ENCODE measurements around the gene CEP63.
A peak's percentile ranks its signal among the peaks of the same experiment; 100 is the strongest.

Gene CEP63

DNA sequence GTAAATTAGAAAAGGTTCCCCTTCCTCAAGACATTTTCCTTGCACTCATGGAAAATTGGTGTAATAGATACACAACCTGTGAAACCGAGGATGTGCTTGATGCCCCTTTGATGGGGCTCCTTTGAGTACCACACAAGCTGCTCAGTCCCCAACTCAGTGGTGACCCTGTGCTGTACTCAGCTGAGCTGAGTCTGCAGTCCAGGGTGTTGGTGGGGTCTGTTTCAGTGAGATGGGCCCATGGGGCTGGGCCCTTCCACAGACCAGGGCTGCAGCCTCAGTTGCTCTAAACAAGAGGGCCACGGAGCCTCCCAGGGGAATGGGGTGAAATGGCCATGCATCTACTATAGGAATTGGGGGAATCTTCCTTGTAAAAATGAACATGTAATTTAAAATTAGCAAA lies 125.7 kb downstream of the CEP63 start:
- Mint-ChIP-seq H3K4me1 (no peaks in the 10 kb centered on the region), H3K27ac (no peak overlapping the region), H3K9me3 (no peaks in the 10 kb centered on the region), H3K4me3 (no peak overlapping the region), H3K36me3 (no peaks in the 10 kb centered on the region), H3K27me3 (peaks cover 36% of the 10 kb centered on the region)
- no peak for ATAC-seq

DNA sequence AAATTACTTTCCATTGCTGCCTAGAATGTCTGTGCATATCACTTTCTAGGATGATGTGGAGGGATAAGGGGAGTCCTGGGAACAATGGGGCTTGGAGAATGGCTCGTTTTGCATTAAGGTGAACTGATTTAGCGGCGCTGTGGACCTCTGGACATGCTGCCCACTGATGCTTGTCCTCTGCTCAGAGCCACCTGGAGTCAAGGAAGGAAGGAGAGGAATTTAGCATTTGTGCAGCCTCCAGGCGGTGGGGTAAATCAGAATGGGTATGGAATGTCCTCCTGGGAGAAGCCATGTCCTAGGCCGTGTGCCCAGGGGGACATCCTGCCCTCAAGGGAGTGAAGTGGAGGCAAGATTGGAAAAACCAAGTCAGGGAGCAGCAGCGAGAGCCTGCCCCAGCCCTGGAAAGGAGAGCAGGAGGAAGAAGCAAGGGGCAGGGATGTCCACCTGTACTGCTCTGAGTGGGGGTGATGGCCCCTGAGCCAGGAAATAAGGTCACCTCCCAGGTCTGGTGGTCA lies 127.2 kb downstream of the CEP63 start:
- peaks cover 36% of the 10 kb centered on the region for H3K27me3 Mint-ChIP-seq
- H3K4me1 Mint-ChIP-seq = no peaks in the 10 kb centered on the region
- no peak overlapping the region for H3K27ac Mint-ChIP-seq
- no peak overlapping the region for H3K4me3 Mint-ChIP-seq
- H3K9me3 Mint-ChIP-seq = no peaks in the 10 kb centered on the region
- no peak for ATAC-seq
- H3K36me3 Mint-ChIP-seq = no peaks in the 10 kb centered on the region

DNA sequence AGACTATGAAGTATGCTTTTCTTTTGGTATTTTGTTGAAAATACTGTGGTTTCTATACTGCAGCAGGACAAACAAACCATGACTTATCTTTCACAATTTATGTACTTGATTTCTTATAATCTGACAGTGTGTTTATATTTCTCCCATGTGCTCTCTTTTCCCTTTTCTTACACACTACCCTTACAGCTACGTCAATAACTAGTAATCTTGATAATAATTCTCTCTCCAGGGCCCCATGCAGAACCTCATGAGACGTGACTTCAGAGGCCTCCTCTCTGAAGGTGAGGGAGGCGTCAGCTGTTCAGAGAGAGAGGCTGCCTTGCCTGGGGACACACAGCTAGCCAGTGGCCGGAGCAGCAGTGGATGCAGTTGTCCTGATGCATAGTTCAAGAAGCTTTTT lies 129.1 kb downstream of the CEP63 start:
- Mint-ChIP-seq H3K4me3 (no peak overlapping the region), H3K27ac (no peak overlapping the region), H3K27me3 (peaks cover 24% of the 10 kb centered on the region), H3K4me1 (no peaks in the 10 kb centered on the region), H3K36me3 (no peaks in the 10 kb centered on the region), H3K9me3 (no peaks in the 10 kb centered on the region)
- no peak for ATAC-seq

DNA sequence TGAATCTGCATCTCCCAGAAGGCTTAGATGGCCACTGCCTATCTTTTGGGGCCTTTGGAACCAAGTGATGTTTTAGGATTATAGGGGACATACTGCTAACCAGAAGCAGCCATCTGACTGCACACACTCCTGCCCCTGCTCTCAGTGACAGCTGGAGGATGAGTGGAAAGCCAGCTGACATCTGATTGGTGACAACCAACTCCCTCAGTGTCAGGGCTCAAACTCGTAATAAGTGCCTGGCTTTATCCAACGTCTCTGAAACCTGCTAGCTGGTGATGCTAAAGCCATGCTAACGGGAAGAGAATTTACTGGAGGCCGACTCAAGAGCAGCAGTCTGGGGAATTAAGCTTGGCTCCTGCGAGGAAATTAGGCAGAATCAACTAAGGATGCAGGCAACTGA lies 129.9 kb downstream of the CEP63 start:
- ATAC-seq = no peak
- H3K27me3 Mint-ChIP-seq = peaks cover 17% of the 10 kb centered on the region
- H3K4me1 Mint-ChIP-seq = no peaks in the 10 kb centered on the region
- H3K27ac Mint-ChIP-seq = no peak overlapping the region
- H3K4me3 Mint-ChIP-seq = no peak overlapping the region
- H3K36me3 Mint-ChIP-seq = no peaks in the 10 kb centered on the region
- no peaks in the 10 kb centered on the region for H3K9me3 Mint-ChIP-seq

DNA sequence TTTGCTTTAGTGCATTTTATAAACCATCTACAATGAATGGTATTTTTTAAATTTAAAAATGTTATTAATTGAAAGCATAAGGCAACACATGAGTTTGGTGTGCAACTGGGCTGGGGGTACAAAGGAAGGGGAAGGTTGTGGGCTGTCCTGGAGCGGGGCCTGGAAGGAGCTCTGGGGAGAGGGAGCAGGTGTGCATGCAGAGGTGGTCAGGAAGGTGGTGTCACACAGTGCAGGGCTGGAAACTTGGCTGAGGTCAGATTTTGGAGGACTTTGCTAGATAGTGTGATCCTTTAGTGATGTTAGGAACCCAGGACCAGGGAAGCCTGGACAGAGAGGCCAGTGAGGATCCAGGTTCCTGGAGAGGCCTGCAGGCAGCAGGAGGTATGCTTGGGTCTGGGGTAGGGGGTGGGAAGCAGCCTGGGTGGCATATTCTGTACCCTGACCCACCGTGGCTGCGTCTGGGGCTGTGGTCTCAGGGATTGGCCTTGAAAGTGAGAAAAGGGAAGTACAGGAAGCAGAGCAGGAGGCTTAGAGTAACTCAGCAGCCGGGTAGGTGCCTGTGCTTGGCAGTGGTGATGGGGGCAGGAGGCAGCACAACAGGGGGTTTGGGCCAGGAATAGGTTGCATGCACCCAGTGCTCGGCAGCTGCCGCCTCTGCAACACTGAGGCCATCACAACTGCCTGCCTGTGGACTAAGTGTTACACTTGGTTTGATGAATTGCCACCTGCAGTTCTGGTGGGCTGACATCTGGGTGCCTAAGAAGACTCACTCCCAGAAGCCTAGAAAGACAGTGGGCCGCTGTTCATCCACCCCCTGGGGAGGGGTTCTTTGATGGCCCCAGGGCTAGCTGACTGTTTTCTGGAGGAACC lies 132.0 kb downstream of the CEP63 start:
- no peaks in the 10 kb centered on the region for H3K36me3 Mint-ChIP-seq
- peaks cover 2% of the 10 kb centered on the region for H3K27me3 Mint-ChIP-seq
- H3K4me1 Mint-ChIP-seq = no peaks in the 10 kb centered on the region
- no peak overlapping the region for H3K4me3 Mint-ChIP-seq
- ATAC-seq = peak; percentile 14
- H3K9me3 Mint-ChIP-seq = no peaks in the 10 kb centered on the region
- H3K27ac Mint-ChIP-seq = no peak overlapping the region

DNA sequence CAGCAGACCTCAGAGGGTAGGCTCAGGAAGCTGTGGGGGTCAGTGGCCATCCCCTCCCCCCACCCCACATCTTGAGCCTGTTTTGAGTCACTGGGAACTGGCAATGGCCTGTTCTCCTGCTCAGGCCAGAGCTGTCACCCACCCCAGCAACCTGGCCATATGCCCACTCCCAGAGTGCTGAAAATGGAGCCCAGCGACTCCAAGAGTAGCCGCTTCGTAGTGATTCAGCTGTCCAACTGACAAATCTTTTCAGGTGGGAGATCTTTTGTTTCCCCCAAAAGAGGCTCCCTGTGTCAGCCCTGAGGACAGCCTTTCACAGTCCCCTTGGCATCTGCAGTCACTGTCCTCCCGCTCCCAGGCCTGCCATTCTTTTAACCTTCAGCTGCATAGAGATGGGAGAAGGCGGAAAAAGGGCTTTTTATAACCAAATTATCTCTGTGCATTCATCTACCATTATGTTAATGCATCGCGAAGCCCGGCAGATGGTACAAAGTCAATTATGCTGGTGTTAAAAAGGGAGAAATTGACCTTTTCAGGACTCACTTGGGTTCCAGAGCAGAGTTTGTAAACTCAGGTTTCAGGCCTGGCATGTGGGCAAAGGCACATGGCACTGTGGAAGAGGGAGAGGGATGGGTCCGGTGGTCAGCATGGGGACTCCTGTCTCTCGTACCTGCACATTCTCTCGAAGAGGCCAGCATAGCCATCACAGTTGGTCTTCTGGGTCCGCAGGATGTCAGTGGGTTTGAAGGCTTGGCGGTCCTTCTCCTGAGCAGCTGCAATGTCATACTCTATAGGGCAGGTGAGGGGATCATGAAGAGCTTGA lies 132.8 kb downstream of the CEP63 start:
- Mint-ChIP-seq H3K9me3 (no peaks in the 10 kb centered on the region), H3K27ac (no peak overlapping the region), H3K27me3 (no peaks in the 10 kb centered on the region), H3K36me3 (no peaks in the 10 kb centered on the region), H3K4me1 (no peaks in the 10 kb centered on the region), H3K4me3 (no peak overlapping the region)
- ATAC-seq = no peak

DNA sequence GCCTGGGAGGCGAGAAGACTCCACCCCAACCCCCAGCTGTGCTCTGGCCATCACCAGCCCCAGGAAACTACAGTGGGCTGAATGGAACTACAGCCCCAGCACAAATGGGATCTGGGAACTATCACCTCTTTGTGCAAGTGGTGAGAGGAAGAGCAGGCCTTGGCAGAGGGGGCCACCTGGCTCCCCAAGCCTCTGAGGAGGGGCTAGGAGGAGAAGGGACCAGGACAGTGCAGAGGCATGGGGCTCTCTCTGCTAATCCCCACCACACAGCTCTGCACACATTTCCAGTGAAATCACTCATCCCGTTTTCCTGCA lies 133.4 kb downstream of the CEP63 start:
- Mint-ChIP-seq H3K27ac (no peak overlapping the region), H3K9me3 (no peaks in the 10 kb centered on the region), H3K27me3 (no peaks in the 10 kb centered on the region), H3K4me3 (no peak overlapping the region), H3K36me3 (no peaks in the 10 kb centered on the region), H3K4me1 (no peaks in the 10 kb centered on the region)
- no peak for ATAC-seq

DNA sequence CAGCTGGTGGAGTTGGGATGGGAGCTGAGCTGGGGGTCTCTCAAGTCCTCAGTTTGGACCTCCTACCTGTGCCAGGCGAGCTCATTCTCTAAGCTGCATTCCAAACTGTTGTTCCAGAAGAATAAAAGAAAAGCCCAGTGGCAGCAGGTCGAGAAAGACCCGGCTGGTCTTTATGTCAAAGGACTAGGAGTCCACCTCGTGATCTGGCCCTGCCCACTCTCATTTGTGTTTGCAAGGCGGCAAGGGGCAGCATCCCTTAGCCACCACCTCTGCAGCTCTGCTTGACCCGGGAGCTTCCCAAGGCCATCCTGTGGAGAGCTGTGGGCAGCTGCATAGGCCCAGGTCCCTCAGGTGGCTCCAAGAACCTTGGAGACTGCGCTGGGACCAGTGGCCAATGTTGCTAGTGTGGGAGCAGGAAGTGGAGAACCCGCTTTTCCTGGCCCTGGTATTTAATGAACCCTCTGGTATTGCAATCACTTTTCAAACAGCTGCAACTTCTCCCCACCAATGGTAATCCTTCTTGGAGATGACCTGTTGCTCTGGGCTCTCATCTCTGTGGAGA lies 134.1 kb downstream of the CEP63 start:
- no peaks in the 10 kb centered on the region for H3K4me1 Mint-ChIP-seq
- H3K9me3 Mint-ChIP-seq = no peaks in the 10 kb centered on the region
- no peak overlapping the region for H3K4me3 Mint-ChIP-seq
- no peak for ATAC-seq
- H3K36me3 Mint-ChIP-seq = no peaks in the 10 kb centered on the region
- H3K27me3 Mint-ChIP-seq = peaks cover under 1% of the 10 kb centered on the region
- H3K27ac Mint-ChIP-seq = no peak overlapping the region

DNA sequence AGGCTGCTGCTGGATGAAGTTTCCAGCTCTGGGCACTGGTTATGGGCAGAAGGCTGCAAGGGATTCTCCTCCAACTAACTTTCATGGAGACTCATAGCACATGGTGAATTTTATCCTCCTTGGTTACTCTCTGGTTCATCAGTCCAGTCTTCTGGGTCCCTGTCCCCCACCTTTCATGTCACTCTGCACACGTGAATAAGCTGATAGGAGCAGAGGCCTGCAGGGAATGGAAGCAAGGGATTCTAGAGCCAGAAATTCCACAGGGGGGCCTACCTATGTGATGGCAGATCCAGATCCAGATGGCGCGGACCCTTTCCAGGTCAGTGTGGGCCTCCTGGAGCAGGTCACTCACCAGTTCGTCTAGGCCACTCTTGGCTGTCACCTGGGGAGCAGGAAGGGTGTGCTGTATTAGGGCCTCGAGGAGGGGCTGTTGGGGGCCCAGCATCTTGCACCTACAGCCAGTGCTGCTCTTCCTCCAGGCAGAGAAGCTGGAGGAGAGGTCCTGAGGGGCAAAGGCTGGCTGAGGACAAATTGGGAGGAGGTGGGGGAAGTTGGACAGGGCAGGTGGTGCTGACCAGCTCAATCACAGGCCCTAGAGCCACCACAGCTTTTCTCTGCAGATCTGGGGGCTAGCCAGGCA lies 134.7 kb downstream of the CEP63 start:
- peaks cover 7% of the 10 kb centered on the region for H3K27me3 Mint-ChIP-seq
- H3K4me1 Mint-ChIP-seq = no peaks in the 10 kb centered on the region
- ATAC-seq = no peak
- no peaks in the 10 kb centered on the region for H3K36me3 Mint-ChIP-seq
- no peak overlapping the region for H3K27ac Mint-ChIP-seq
- no peaks in the 10 kb centered on the region for H3K9me3 Mint-ChIP-seq
- no peak overlapping the region for H3K4me3 Mint-ChIP-seq

DNA sequence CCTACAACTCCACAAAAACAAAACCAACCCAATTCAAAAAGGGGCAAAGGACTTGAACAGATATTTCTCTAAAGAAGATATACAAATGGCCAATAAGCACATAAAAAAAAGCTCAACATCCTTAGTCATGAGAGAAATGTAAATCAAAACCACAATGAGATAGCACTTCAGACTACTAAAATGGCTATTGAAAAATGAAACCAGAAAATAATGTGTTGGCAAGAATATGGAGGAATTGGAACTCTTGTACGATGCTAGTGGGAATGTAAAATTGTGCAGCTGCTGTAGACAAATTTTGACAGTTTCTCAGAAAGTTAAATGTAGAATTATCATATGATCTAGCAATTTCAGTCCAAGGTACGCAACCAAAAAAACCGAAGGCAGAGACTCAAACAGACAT lies 136.0 kb downstream of the CEP63 start:
- H3K4me3 Mint-ChIP-seq = no peak overlapping the region
- no peak overlapping the region for H3K27ac Mint-ChIP-seq
- ATAC-seq = no peak
- H3K4me1 Mint-ChIP-seq = no peaks in the 10 kb centered on the region
- H3K27me3 Mint-ChIP-seq = peaks cover 10% of the 10 kb centered on the region
- no peaks in the 10 kb centered on the region for H3K9me3 Mint-ChIP-seq
- no peaks in the 10 kb centered on the region for H3K36me3 Mint-ChIP-seq

DNA sequence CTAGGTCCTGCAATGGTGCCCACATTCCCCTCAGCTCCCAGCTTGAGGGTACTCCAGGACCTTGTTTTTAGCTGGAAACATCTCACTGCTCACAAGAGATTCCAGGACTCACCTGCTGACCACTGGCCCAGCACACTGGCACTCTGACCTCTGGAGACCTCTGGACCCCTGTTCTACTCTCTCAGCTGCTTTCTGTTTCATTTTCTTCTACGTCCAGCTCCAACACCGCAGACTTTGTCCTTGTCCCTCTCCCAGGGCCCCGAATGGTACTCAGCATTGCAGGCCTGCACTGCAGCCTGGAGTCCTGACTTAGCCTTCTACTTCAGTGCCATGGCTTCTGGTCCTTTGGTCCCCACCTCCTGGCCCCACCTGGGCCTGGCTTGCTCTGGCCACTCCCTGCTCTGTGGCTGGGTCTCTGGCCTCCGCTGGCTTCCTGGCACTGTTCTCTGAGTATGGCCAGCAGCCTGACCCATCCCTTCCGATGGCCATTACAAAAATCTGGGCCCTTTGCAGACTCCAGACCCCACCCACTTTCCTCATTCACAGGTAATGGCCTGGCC lies 137.0 kb downstream of the CEP63 start:
- Mint-ChIP-seq H3K27ac (no peak overlapping the region), H3K27me3 (peaks cover 10% of the 10 kb centered on the region), H3K9me3 (no peaks in the 10 kb centered on the region), H3K4me3 (no peak overlapping the region), H3K36me3 (no peaks in the 10 kb centered on the region), H3K4me1 (no peaks in the 10 kb centered on the region)
- no peak for ATAC-seq

DNA sequence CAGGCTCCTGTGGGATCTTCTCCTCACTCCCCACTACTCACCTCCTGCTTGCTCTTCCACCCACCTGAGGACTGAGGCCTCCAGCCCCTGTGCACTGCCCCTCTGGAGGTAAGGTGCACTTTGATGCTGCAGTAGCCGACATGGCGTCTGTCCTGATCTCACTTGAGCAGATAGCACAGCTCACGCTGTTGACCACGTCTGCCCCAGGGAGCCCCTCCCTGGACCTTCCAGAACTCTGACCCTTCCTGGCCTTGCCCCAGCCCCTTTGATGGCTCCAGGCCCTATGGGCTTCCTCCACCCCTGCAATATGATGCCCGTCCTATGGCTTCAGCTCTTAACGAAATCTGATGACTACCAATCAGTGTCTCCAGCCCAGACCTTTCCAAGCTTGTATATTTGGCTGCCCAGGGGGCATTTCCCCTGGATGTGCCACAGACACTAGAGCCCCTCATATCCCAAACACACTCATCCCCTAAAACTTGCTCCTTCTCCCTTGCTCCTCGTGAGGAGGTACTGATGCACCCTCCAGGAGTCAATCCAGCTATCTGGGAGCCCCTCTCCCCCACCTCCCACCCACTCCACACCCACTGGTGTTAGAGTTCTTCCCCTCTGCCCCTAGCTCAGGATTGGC lies 137.9 kb downstream of the CEP63 start:
- Mint-ChIP-seq H3K27ac (no peak overlapping the region), H3K27me3 (peaks cover 10% of the 10 kb centered on the region), H3K4me3 (no peak overlapping the region), H3K36me3 (no peaks in the 10 kb centered on the region), H3K4me1 (no peaks in the 10 kb centered on the region), H3K9me3 (no peaks in the 10 kb centered on the region)
- ATAC-seq = no peak
